ENCODE results near the gene MGME1.

GRCh38 chr20:17976305-17976704, 7.5 kb downstream of the MGME1 start:
- no peak for TF ChIP-seq CTCF (IDR thresholded peaks at IDR 0.05)
- no peak for TF ChIP-seq POLR2A (IDR thresholded peaks at IDR 0.05)
- TF ChIP-seq EP300 (IDR thresholded peaks at IDR 0.05) = no peak
